Vagina (tissue), 2 donors: ENCODE data around the gene C4orf51. TPM values are rescaled to one million over a fixed set of nuclear protein-coding genes. Genes with fewer than 3 reads are reported as not detected.
"Not testable (repeated sequence)": the region's sequence is repeated elsewhere in the genome, so short reads cannot be mapped to it uniquely, and the experiment has no call there.

Experiments
- DNase-seq, 2 donors: peaks; one replicate each; pipeline ENCODE4 v3.0.0-alpha.2; 2017; ENCODE audit errors: extremely low spot score in 2 of 2
- H3K27ac ChIP-seq: fragments of 200-600 bp; sonication (generic); one replicate; pipeline ENCODE4 v1.5.1; 2019
- H3K27me3 ChIP-seq: fragments of 200-600 bp; sonication (generic); one replicate; pipeline ENCODE4 v1.5.1; 2019
- H3K36me3 ChIP-seq, 2 donors: fragments of 200-600 bp; sonication (generic); one replicate each; pipeline ENCODE4 v1.5.1; 2017 to 2019
- H3K4me1 ChIP-seq: fragments of 200-600 bp; sonication (generic); one replicate; pipeline ENCODE4 v1.5.1; 2019
- H3K4me3 ChIP-seq, 2 donors: fragments of 200-600 bp; sonication (generic); 1 replicate in 1 of 2; 2 replicates in 1 of 2; pipeline ENCODE4 v1.5.1; 2016 to 2019
- H3K9me3 ChIP-seq: fragments of 200-600 bp; sonication (generic); one replicate; pipeline ENCODE4 v1.5.1; 2019
- POLR2A ChIP-seq, 2 donors: fragments of 450-650 bp; IDR thresholded peaks; one replicate each; pipeline ENCODE4 v1.6.1; 2017; ENCODE audit warnings: antibody characterized with exemption in 2 of 2, mild to moderate bottlenecking in 2 of 2, moderate library complexity in 2 of 2
- POLR2AphosphoS5 ChIP-seq, 2 donors: sonication (generic); formaldehyde crosslinking; IDR thresholded peaks; one replicate each; pipeline ENCODE4 v1.9.0; 2017; ENCODE audit warnings: antibody characterized with exemption in 2 of 2, mild to moderate bottlenecking in 2 of 2, low read depth in 1 of 2; ENCODE audit not compliant: insufficient read depth in 1 of 2
- intact Hi-C: fragments of 100-400 bp; cut with DNase I; formaldehyde crosslinking; loops from one replicate; pipeline ENCODE4 v1.15.1; 2023
- total RNA-seq: library from RNA; depleted of rRNA; stranded (reverse); fragments of >200 nt; gene quantifications from one replicate; pipeline ENCODE4 v1.2.3, GENCODE V29; 2016
- TF ChIP-seq, protein P1 (sequence below), 3 experiments: fragments of 450-650 bp in 2 of 3; fragments of 200-600 bp in 1 of 3; sonication (generic) in 1 of 3; IDR thresholded peaks; one replicate each; pipeline ENCODE4 v1.5.1; 2017 to 2019; ENCODE audit warnings: antibody characterized with exemption in 3 of 3, mild to moderate bottlenecking in 2 of 3, moderate library complexity in 2 of 3

The C4orf51 gene
- total RNA-seq, 1 donor from 2014 or later, result not detected

GRCh38 chr4:145686991-145687390 is 7.0 kb downstream of the C4orf51 start:
- no peak overlapping the region for H3K27ac ChIP-seq
- H3K36me3 ChIP-seq, result no peaks in the 10 kb centered on the region
- TF ChIP-seq, protein P1, sequence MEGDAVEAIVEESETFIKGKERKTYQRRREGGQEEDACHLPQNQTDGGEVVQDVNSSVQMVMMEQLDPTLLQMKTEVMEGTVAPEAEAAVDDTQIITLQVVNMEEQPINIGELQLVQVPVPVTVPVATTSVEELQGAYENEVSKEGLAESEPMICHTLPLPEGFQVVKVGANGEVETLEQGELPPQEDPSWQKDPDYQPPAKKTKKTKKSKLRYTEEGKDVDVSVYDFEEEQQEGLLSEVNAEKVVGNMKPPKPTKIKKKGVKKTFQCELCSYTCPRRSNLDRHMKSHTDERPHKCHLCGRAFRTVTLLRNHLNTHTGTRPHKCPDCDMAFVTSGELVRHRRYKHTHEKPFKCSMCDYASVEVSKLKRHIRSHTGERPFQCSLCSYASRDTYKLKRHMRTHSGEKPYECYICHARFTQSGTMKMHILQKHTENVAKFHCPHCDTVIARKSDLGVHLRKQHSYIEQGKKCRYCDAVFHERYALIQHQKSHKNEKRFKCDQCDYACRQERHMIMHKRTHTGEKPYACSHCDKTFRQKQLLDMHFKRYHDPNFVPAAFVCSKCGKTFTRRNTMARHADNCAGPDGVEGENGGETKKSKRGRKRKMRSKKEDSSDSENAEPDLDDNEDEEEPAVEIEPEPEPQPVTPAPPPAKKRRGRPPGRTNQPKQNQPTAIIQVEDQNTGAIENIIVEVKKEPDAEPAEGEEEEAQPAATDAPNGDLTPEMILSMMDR (IDR thresholded peaks at IDR 0.05), result no peak
- TF ChIP-seq POLR2AphosphoS5 (IDR thresholded peaks at IDR 0.05; ENCODE audit: insufficient read depth in 1 of 2, low read depth in 1 of 2), result no peak
- no peak for TF ChIP-seq POLR2A (IDR thresholded peaks at IDR 0.05)

DNA sequence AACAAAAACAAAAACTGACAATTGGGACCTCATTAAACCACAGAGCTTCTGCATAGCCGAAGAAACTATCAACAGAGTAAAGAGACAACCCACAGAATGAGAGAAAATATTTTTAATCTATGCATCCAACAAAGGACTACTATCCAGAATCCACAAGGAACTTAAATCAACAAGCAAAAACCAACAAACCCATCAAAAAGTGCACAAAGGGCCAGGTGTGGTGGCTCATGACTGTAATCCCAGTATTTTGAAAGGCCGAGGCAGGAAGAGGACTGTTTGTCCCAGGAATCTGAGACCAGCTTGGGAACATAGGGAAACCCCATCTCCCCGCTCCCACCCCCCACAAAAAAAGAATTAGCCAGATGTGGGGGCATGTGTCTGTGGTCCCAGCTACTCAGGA is 10.7 kb downstream of the C4orf51 start:
- no peak overlapping the region for H3K27ac ChIP-seq
- H3K4me1 ChIP-seq, result no peaks in the 10 kb centered on the region
- H3K9me3 ChIP-seq, result no peaks in the 10 kb centered on the region
- DNase-seq, result no peak
- intact Hi-C loops, result no loop called here
- no peaks in the 10 kb centered on the region for H3K36me3 ChIP-seq
- H3K4me3 ChIP-seq, result no peak overlapping the region
- TF ChIP-seq POLR2AphosphoS5 (IDR thresholded peaks at IDR 0.05; ENCODE audit: insufficient read depth in 1 of 2, low read depth in 1 of 2) (no peak), POLR2A (IDR thresholded peaks at IDR 0.05) (no peak)
- TF ChIP-seq, protein P1 (IDR thresholded peaks at IDR 0.05), result no peak
- H3K27me3 ChIP-seq, result no peaks in the 10 kb centered on the region

More at GRCh38 chr4:145686991-145687390, 7.0 kb downstream of the C4orf51 start:
- Histone ChIP-seq H3K9me3 (no peaks in the 10 kb centered on the region), H3K4me3 (no peak overlapping the region), H3K27me3 (no peaks in the 10 kb centered on the region), H3K4me1 (no peaks in the 10 kb centered on the region)
- DNase-seq, result no peak
- intact Hi-C loops, result no loop called here

- H3K4me1 ChIP-seq, H3K27me3 ChIP-seq, H3K4me3 ChIP-seq, H3K36me3 ChIP-seq, intact Hi-C loops, H3K9me3 ChIP-seq, DNase-seq, H3K27ac ChIP-seq: not testable (repeated sequence)
Measured at GRCh38 chr4:145691416-145691815, 11.5 kb downstream of the C4orf51 start.

DNA sequence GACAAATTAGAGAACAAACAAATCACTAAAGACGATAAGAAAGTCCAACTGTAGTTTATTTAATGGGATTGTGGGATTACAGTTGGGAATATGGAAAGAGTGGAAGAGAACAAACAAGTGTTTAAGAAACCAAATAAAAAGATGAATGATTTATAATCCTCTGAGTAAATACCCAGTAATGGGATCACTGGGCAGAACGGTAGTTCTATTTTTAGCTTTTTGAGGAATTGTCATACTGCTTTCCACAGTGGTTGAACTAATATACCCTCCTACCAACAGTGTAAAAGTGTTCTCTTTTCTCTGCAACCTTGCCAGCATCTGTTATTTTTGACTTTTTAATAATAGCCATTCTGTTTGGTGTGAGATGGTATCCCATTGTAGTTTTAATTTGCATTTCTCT is 15.0 kb downstream of the C4orf51 start:
- Histone ChIP-seq H3K4me1 (no peaks in the 10 kb centered on the region), H3K27ac (no peak overlapping the region), H3K4me3 (no peak overlapping the region), H3K27me3 (no peaks in the 10 kb centered on the region), H3K36me3 (no peaks in the 10 kb centered on the region), H3K9me3 (no peaks in the 10 kb centered on the region)
- TF ChIP-seq, protein P1 (IDR thresholded peaks at IDR 0.05), result no peak
- TF ChIP-seq POLR2A (IDR thresholded peaks at IDR 0.05), result no peak
- TF ChIP-seq POLR2AphosphoS5 (IDR thresholded peaks at IDR 0.05; ENCODE audit: insufficient read depth in 1 of 2, low read depth in 1 of 2), result no peak
- intact Hi-C loops, result no loop called here
- no peak for DNase-seq

DNA sequence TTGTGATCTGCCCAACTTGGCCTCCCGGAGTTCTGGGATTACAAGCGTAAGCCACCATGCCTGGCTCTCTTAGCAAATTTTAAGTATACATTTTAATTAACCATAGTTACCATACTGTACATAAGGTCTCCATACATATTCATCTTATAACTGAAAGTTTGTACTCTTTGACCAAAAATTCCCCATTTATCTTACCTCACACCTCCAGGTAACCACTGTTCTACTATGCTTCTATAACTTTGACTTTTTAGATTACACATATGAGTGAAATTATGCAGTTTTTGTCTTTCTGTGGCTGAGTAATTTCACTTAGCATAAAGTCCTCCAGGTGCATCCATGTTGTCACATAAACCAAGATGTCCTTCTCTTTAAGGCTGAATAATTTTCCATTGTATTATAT is 17.4 kb downstream of the C4orf51 start:
- no peaks in the 10 kb centered on the region for H3K4me1 ChIP-seq
- H3K4me3 ChIP-seq, result no peak overlapping the region
- no peak overlapping the region for H3K27ac ChIP-seq
- no peaks in the 10 kb centered on the region for H3K9me3 ChIP-seq
- no peak for DNase-seq
- TF ChIP-seq POLR2AphosphoS5 (IDR thresholded peaks at IDR 0.05; ENCODE audit: insufficient read depth in 1 of 2, low read depth in 1 of 2) (no peak), POLR2A (IDR thresholded peaks at IDR 0.05) (no peak)
- TF ChIP-seq, protein P1 (IDR thresholded peaks at IDR 0.05), result no peak
- H3K36me3 ChIP-seq, result no peaks in the 10 kb centered on the region
- intact Hi-C loops, result no loop called here
- H3K27me3 ChIP-seq, result no peaks in the 10 kb centered on the region

- DNase-seq, result no peak
- no peaks in the 10 kb centered on the region for H3K27me3 ChIP-seq
- intact Hi-C loops, result no loop called here
- no peak overlapping the region for H3K4me3 ChIP-seq
- TF ChIP-seq POLR2A (IDR thresholded peaks at IDR 0.05), result no peak
- TF ChIP-seq, protein P1 (IDR thresholded peaks at IDR 0.05), result no peak
- TF ChIP-seq POLR2AphosphoS5 (IDR thresholded peaks at IDR 0.05; ENCODE audit: insufficient read depth in 1 of 2, low read depth in 1 of 2), result no peak
- H3K4me1 ChIP-seq, result no peaks in the 10 kb centered on the region
- H3K9me3 ChIP-seq, result no peaks in the 10 kb centered on the region
- no peak overlapping the region for H3K27ac ChIP-seq
- H3K36me3 ChIP-seq, result no peaks in the 10 kb centered on the region
Measured at GRCh38 chr4:145698507-145698906, 18.6 kb downstream of the C4orf51 start.
